HUDEP-2 (cell line): Measurements from ENCODE around the gene STK32B.
A peak's percentile ranks its signal among the peaks of the same experiment; 100 is the strongest.
"Not testable (repeated sequence)": the region's sequence is repeated elsewhere in the genome, so short reads cannot be mapped to it uniquely, and the experiment has no call there.

Experiments used
- DNase-seq, 76 experiments: peaks; one replicate each; lab custom pipeline; 2025; ENCODE audit not compliant: unreplicated experiment in 76 of 76; lab: John Stamatoyannopoulos, UW

The STK32B gene

DNA sequence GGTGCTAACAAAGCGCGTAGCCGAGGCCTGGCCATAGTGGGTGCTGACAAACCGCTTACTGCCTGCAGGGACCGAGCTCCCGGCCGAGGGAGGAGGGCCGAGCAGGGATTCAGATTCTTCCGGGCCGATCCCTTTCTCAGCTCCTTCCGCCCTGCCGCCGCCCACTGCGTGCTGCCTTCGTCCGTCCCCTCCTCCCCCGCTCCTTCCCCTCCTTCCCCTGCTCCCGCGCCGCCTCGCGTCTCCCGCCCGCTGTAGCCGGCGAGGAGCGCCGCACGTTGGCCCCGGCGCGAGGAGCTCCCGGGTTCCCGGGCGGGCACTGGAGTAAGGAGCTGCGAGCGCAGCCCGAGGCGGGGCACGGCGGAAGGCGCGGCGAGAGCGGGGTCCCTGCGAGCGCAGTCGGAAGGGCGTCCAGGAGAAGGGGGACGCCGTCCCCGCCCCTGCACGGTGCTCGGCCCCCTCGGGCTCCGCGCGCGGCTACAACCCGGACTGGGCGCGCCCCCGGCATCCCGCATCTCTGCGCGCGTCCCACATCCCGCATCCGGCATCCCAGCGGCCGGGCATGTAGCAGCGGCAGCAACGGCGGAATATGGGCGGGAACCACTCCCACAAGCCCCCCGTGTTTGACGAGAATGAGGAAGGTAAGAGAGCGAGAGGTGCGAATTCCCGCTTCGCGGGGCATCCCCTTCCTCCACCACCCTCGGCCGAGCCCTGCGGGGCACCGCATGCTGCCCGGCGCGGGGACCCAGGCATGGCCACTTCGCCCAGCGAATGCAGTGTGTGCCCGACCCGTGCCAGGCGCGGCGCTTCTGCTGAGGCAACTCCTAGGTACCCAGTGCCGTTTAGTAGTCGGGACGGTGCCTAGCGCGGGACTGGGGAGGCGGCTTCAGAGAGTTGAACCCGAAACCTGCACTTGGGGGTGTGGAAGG, at the start of gene STK32B:
Gene STK32B (plus strand): TSS at position 203 of the 926 bp plus-strand sequence.
- peak in 62 of 76 experiments; percentile 2 to 82 (median 60) for DNase-seq

DNA sequence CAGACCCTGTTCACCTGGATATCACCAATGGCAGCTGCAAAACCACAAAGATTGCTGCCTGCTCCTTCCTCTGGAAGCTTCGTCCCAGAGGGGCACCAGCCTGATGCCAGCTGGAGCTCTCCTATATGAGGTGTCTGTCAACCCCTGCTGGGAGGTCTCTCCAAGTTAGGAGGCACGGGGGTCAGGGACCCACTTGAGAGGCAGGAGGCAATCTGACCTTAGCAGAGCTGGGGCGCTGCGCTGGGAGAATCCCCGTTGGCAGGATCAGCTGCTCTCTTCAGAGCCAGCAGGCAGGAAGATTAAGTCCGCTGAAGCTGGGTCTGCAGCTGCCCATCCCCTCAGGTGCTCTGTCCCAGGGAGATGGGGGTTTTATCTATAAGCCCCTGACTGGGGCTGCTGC, 49.6 kb upstream of the STK32B start:
- DNase-seq, result not testable (repeated sequence)

DNA sequence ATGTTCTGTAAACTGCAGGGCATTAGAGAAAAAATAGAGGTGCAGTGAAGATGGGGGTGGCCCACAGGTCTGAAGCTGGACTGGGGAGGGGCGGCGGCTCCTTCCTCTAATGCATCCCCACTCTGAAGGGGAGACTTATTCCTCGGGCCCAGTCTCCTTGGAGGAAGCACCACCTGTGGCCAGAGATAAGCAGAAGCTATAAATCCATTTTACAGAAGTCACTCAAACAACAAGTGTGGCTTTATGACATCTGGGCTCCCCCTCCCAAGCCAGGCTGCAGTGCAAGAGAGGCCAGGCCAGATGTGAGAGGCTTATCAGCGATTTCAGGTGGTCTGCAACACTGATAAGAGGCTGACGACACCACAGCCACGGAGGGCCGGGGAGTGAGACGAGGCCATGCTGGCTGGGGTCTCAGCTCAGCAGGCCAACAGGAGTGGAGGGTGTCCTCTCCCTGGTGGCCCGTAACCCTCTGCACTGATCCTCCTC, 47.9 kb upstream of the STK32B start:
- DNase-seq, result peak in 72 of 76 experiments; percentile 26 to 90 (median 66)

DNA sequence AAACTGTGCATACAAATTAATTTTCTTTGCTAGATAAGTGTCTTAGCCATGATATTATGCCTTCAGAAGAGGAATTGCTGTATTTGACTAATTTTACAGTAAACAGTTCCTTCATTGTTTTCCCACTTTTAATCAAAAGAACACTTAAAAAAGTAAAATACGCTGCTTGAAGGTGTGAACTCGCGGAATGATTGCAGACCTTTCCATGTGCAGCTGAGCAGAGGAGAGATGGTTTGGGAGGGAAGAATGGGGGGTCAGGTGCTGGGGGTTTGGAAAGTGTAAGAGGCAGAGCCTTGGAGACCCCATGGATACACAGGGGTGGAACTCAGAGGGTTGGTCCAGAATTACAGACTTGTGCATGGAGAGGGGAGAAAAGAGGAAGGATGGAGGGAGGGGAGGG, 47.4 kb upstream of the STK32B start:
- no peak for DNase-seq

DNA sequence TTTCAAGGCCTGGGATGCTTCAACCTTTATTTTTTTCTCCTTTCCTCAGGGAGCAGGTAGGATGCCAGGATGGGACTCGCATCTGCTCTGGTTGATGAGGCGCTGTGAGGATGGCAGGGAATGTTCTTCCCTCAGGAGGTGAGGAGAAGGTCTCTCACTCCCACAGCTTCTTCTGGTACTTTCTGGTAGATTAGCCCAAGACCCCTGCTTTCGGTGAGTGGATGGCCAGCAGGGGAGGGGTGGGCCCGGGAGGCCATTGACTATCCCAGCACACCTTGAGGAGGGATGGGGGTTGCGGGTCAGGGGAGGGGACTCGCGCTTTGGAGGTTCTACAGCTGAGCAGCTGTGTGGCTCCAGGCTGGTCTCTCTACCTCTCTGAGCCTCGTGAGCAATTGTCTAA, 46.8 kb upstream of the STK32B start:
- no peak for DNase-seq

DNA sequence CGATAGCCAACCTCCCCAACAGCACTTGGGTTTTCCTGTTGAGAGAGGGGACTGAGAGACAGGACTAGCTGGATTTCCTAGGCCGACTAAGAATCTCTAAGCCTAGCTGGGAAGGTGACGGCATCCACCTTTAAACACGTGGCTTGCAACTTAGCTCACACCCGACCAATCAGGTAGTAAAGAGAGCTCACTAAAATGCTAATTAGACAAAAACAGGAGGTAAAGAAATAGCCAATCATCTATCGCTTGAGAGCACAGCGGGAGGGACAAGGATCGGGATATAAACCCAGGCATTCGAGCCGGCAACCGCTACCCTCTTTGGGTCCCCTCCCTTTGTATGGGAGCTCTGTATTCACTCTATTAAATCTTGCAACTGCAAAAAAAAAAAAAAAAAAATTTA, 44.3 kb upstream of the STK32B start:
- not testable (repeated sequence) for DNase-seq

DNA sequence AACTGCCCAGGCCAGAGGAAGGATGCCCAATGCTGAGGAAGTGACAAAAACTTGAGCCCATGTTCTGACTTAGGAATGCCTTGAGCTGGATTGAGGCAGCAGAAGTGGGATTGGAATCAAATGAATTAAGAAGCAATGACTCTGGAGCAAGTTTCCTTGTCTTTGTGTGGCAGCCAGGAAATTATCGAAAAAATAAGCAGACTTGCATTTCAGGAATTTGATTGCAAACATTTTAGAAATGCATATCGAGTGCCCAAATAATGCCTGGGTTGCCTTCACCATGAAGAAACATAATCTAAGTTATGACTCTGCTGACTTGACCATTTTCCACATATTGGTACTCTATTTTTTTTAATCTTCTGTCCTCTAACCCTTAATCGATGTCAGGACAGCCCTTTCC, 41.5 kb upstream of the STK32B start:
- DNase-seq, result no peak

DNA sequence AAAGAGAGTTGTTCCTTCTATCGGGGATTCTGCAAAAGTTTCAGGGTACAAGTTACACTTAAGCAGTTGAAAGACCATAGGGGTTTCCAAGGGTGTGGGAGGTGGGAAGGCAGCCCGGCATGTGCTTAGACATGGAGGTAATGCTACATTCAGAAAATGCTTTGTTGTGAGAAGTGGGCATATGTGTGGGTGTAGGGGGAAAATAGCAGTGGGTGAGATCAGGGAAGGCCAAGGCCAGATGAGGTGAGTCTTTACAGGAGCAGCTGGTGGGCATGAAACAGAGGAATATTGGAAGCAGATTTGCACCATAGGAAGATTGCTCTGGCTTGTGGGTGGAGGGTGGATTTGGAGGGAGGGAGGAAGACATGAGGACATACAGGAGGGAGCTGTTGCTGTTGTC, 40.3 kb upstream of the STK32B start:
- no peak for DNase-seq

DNA sequence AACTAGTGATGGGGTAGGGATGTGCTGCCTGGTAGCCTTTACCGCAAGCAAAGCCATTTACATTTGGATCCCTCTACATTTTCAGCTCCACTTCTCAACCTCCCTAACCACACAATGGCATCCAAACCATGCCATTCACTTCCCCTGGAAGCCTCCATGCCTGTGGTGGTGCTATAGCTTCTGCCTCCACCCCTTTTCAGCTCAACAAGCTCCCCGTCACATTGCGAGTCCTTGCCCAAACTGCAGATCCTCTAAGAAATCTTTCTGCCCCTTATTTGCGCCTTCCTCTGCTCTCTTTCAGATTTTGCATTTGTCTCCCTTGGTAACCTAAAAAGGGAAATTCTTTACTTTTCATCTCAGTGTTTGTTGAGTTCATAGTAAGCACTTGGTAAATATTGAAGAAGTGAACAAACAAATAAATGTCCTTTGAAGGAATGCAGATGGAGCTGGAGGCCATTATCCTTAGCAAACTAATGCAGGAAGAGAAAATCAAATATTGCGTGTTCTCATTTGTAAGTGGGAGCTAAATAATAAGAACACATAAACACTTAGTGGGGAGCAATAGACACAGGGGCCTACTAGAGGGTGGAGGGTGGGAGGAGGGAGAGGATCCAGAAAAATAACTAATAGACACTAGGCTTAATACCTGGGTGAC, 38.9 kb upstream of the STK32B start:
- no peak for DNase-seq

DNA sequence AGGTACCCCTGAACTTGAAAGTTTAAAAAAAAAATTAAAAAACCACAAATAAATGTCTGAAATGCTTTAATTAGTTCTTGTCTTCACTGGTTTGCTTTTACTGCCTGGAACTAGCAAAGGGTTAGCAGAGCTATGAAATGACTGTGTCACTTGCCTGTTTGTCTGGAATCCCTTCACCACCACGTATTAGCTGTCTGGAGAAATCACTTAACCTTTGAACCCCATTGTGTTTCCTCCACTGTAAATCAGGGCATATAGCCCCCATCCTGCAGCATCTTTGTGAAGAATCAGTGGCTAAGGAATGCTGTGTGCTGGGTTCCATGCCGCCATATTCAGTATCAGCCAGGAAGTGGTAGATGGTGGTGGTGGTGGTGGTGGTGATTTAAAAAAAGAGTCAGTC, 38.3 kb upstream of the STK32B start:
- no peak for DNase-seq

DNA sequence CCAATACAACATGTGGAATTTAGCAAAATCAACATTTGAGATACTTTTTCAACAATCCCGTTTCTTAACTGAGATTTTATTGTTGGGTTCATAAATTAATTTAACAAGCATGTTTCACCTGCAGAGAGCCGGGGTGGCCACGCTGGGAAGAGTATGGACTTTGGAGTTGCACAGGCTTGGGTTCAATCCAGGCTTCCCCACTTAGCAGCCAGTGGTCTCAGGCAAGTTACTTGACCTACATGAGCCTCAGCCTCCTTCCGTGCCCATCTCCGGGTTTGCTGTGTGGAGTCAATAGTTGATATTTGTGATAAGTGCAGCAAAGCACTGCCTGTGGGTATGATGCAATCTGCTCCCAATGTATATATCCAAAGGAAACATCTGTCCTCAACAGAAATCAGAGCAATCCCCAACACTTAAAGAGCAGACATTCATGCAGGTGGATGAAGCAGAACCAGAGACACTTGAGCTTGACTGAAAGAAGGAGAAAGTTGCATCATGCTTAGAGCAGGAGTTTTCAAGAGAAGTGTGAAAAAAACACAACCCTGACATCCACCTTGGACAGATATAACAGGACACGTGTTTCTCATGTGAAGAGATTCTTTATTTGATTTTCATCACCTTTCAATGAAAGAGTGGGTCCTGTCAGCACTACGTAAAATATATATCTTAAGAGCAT, 37.1 kb upstream of the STK32B start:
- DNase-seq, result no peak

DNA sequence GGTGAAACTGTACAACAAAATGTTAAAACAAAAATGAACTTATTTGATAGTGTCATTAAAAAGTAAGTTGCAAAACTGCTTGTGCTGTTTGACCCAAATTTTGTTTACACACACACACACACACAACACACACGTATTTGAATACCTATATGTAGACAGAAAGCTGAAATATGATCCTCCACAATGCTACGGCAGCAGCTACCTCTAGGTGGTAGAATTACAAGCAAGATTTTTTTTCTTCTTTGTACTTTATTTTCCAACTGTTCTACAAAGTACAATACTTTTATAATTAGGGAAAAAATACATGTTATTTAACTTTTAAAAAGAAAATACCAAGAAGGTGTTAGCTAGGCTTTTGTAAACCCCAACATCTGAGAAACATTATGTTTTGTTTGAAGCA, 33.2 kb upstream of the STK32B start:
- DNase-seq, result peak in 9 of 76 experiments; percentile 4 to 34 (median 20)

DNA sequence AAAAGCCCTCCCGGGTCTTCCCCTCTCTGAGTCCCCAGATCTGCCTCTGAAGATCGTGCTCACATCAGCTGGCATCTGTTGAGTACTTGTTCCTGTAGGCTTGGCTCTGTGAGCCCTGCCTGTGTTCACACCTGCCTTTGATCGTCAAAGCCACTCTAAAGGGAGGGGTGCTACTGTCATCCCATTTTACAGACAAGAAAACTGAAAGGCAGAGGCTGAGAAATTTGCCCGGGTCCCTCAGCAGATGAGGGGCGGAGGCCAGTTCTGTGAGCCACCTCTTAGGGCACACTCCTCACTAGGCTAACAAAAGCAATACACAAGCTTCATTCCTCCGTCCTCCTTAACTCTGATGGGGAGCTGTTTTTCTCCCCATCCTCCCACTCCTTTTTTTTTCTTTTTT, 32.7 kb upstream of the STK32B start:
- DNase-seq, result peak in 20 of 76 experiments; percentile 5 to 54 (median 24)

DNA sequence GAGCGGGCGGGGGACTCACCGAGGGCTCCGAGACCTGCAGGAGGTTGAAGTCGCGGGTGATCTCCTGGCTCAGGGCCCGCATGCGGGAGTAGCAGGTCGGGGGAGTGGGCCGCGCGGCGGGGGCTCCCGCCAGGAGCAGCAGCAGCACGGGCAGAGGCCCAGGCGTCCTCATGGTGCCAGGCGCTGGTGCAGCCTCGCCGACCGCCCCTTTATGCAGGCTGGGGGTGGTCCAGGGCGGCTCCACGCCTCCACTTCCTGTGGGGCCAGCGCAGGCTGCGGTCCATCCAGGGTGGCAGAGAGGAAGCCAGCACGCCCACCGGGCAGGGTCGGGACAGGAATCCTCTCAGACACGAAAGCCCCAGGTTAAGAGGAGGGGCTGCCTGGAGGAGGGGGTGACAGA, 32.0 kb upstream of the STK32B start, which contains the start of gene CYTL1:
Gene CYTL1 (minus strand): TSS at position 185 of the 400 bp plus-strand sequence. CDS start 13 bp downstream, at position 172.
- peak in 19 of 76 experiments; percentile 7 to 62 (median 30) for DNase-seq

DNA sequence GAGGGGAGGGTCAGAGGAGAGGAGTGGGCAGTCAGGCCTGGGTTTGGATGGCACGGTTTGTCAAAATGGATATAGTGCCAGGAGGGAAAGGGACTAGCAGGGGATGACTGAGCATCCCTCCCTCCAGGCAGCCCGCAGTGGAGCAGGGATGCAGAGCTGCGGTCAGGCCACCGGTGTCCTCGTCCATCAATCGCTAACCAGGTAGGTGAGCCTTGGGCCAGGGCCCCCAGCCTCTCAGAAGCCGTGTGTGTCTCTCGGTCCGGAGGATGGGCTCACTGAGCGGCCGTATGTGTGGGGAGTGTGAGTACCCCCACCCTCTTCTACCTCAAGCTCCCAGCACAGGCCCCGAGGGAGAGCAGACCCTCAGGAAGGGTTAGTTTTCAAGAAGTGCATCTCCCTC, 31.5 kb upstream of the STK32B start:
- no peak for DNase-seq

DNA sequence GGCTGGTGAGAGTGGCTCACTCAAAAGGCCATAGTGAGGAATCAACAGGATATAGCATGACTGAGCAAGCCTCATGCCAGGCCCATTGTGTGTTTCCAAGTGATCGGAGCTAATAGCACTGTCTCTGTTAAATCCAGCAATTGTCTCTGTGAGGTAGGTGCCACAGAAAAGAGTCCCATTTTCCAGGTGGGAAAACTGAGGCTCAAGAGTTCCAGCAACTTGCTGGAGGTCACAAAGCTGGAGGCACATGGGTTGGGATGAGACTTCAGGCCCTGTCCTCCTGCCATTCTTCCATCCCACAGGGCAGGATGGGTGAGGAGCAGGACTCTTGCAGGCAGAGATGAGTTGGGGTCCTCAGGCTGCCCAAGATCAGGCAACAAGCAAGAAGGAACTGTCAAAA, 30.9 kb upstream of the STK32B start:
- DNase-seq, result no peak

DNA sequence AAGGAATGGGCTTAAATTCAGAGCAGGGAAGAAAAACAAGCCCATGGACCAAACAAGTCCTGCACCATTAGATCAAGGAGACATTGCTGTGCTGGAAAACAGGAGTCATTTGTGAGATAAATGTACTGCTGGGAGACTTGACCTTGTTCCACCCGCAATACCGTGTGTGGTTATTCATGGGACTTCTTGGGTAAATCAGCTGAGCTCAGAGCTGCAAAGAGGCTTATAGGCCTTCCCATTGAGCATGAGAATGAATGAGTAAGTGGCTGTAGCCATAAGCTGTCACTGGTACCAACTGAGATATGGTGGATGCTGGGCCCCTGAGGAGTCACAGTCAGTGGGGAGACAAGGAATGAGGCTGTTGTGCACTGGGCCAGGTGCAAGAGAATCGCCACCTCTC, 29.7 kb upstream of the STK32B start:
- no peak for DNase-seq

DNA sequence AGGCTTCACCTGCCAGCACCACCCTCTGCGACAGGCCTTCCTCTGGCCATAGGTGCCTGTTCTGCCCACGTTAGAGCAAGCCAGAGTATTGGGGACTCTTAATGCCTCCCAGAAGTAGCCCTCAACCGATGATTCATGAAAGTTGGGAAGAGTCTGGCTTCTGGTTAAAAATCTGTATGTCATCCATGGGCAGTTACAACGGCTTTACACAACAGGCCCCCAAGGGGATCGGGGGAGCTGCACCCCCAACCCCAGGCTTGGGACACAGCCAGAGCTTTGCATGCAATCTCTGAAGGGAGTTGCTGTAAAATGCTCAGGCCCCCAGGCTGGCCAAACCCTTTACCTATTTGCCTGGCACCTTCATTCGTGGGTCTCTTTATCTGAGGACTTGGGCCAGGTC, 26.6 kb upstream of the STK32B start:
- no peak for DNase-seq

DNA sequence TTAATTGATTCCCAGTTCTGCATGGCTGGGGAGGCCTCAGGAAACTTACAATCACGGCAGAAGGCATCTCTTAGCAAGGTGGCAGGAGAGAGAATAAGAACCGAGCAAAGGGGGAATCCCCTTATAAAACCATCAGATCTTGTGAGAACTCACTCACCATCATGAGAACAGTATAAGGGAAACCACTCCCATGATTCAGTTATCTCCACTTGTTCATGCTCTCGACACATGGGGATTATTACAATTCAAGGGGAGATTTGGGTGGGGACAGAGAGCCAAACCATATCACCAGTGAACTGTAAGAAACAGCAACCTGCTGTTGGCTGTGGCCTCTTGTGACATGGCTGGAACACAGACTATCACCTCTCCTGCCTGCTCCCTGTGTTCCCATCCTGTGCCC, 24.9 kb upstream of the STK32B start:
- DNase-seq, result no peak

DNA sequence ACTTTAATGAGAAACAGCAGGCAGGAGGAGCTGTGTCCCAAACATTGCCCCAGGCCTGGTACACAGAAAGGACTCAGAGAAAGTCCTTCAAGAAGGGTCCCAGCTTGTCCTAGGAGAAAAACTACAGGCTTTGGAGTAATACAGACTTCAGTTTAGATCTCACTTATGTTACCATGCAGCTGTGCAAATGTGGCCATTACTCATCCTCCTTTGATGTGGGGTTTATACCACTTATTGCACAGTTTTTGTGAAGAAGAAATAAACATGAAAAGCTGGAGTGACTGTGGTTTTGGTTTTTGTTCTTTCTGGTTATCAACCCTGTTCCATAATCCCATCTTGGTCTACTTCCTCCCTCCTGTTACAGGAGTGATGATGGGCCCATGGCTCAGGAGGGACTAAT, 23.9 kb upstream of the STK32B start:
- no peak for DNase-seq

DNA sequence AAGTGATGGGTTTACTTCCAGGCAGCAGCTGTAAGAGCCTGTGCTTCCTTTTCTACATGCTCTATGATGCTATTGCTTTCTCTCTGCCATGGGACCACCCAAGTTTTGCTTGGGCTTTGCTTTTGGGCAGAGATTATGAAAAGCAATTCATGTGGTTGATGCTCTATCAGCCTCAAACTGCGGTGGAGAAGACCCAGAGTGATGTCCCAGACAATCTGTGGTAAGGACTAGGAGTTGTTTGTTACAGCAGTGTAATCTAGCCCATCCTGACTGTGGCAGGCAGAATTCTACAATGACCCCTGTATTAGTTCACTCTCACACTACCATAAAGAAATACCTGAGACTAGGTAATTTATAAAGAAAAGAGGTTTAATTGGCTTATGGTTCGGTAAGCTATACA, 22.8 kb upstream of the STK32B start:
- no peak for DNase-seq
